K562 (cell line): ENCODE measurements around the gene PGRMC2. TPM values are rescaled to one million over a fixed set of nuclear protein-coding genes. Genes with fewer than 3 reads are reported as not detected.

Experiments
- ATAC-seq: fragments of 200-7000 bp; cut with Tn5 transposase; 3 replicates; pipeline ENCODE4 v1.9.1; 2020; ENCODE audit warnings: moderate library complexity
- BruUV-seq: library from RNA; stranded (reverse); fragments of 400-500 nt; replicated peaks from 2 replicates; lab custom pipeline; 2021; lab: Mats Ljungman, UMichigan
- CTCF ChIA-PET: fragments of 300-600 bp; formaldehyde crosslinking; extraction: SDS; loops from one replicate; lab custom pipeline; 2021; ENCODE audit warnings: low intra/inter-chr PET ratio; lab: Yijun Ruan, JAX
- POLR2A ChIA-PET: fragments of 300-600, 350-650 bp; sonication (Branson Sonifier 250); formaldehyde crosslinking; extraction: SDS; loops from one replicate; lab custom pipeline; 2021; ENCODE audit warnings: antibody characterized with exemption, inconsistent platforms; lab: Yijun Ruan, JAX
- DNase-seq, 4 experiments: peaks; one replicate each; pipeline versions ENCODE4 v3.0.0 to v3.0.0-alpha.2; 2011 to 2018; ENCODE audit warnings: low spot score in 3 of 4, mixed read lengths in 3 of 4; ENCODE audit errors: extremely low read depth in 1 of 4
- FAIRE-seq: peaks from 2 replicates; lab custom pipeline; 2011; peaks lifted over from hg19 to GRCh38; lab: Jason Lieb, UNC
- H2AFZ ChIP-seq: 2 replicates; pipeline ENCODE4 v1.6.0; 2011; ENCODE audit warnings: low read depth, low read length, control low read depth, inconsistent platforms
- H3K27ac ChIP-seq: fragments of 200-600 bp; 3 replicates; pipeline ENCODE4 v1.8.0; 2011; ENCODE audit warnings: low read depth, mild to moderate bottlenecking, control low read depth, inconsistent platforms, low read length, moderate library complexity, mixed read lengths; ENCODE audit errors: extremely low read depth
- H3K27me3 ChIP-seq, 2 experiments: fragments of 300-600 bp in 1 of 2; 2 replicates in 1 of 2; 3 replicates in 1 of 2; pipeline versions ENCODE4 v1.6.0 to v1.8.0; 2011; ENCODE audit warnings: inconsistent platforms in 2 of 2, low read length in 2 of 2, mild to moderate bottlenecking in 1 of 2, mixed read lengths in 1 of 2, moderate library complexity in 1 of 2; ENCODE audit not compliant: control insufficient read depth in 2 of 2, insufficient read depth in 2 of 2
- H3K36me3 ChIP-seq: fragments of 300-600 bp; 3 replicates; pipeline ENCODE4 v1.8.0; 2011; ENCODE audit warnings: mild to moderate bottlenecking, low read length, inconsistent platforms; ENCODE audit not compliant: control insufficient read depth, insufficient read depth
- H3K4me1 ChIP-seq, 2 experiments: fragments of 200-600 bp in 1 of 2; replicated peaks in 1 of 2; 2 replicates in 1 of 2; 3 replicates in 1 of 2; pipeline versions ENCODE4 v1.5.1 to v1.8.0; 2011; ENCODE audit warnings: inconsistent platforms in 2 of 2, low read length in 2 of 2, mild to moderate bottlenecking in 1 of 2, mixed read lengths in 1 of 2, moderate library complexity in 1 of 2; ENCODE audit not compliant: control insufficient read depth in 2 of 2, insufficient read depth in 2 of 2
- H3K4me2 ChIP-seq: 2 replicates; pipeline ENCODE4 v1.6.1; 2011; ENCODE audit warnings: low read length, control low read depth, inconsistent platforms, mixed read lengths; ENCODE audit not compliant: insufficient read depth
- H3K4me3 ChIP-seq: fragments of 200-600 bp; sonication (generic), shearing (Covaris generic); 2 replicates; pipeline ENCODE4 v1.5.1; 2016; ENCODE audit warnings: control low read depth, inconsistent platforms
- H3K79me2 ChIP-seq: fragments of 200-600 bp; 3 replicates; pipeline ENCODE4 v1.8.0; 2011; ENCODE audit warnings: low read length, inconsistent platforms; ENCODE audit not compliant: control insufficient read depth, insufficient read depth
- H3K9ac ChIP-seq, 2 experiments: 2 replicates each; pipeline versions ENCODE4 v1.6.0 to v1.6.1; 2011; ENCODE audit warnings: low read depth in 2 of 2, low read length in 2 of 2, control low read depth in 1 of 2, inconsistent platforms in 1 of 2, mild to moderate bottlenecking in 1 of 2, mixed read lengths in 1 of 2; ENCODE audit not compliant: insufficient read depth in 1 of 2
- H3K9me1 ChIP-seq: one replicate; pipeline ENCODE4 v1.6.0; 2011; ENCODE audit warnings: inconsistent platforms, mild to moderate bottlenecking, low read length, moderate library complexity; ENCODE audit not compliant: control insufficient read depth, insufficient read depth
- H3K9me3 ChIP-seq: replicated peaks from 2 replicates; pipeline ENCODE4 v1.5.1; 2011; ENCODE audit warnings: low read depth, low read length, inconsistent platforms; ENCODE audit not compliant: control insufficient read depth, insufficient read depth
- H4K20me1 ChIP-seq: replicated peaks from 2 replicates; pipeline ENCODE4 v1.6.1; 2011; ENCODE audit warnings: low read length, inconsistent platforms, mixed read lengths; ENCODE audit not compliant: control insufficient read depth, insufficient read depth
- BRD4 ChIP-seq: fragments of 200-600 bp; sonication (generic); IDR thresholded peaks from 2 replicates; pipeline ENCODE4 v1.6.1; 2017; ENCODE audit warnings: inconsistent platforms
- COPS2 ChIP-seq: fragments of 450-650 bp; conservative IDR thresholded peaks from 2 replicates; pipeline ENCODE4 v1.6.1; 2016; ENCODE audit warnings: mild to moderate bottlenecking, moderate library complexity
- JUN ChIP-seq, 2 experiments: sonication (generic) in 1 of 2; formaldehyde crosslinking in 1 of 2; IDR thresholded peaks; 2 replicates each; pipeline versions ENCODE4 v1.6.1 to v1.8.0; 2012 to 2022; ENCODE audit warnings: borderline replicate concordance in 2 of 2, mild to moderate bottlenecking in 2 of 2, improper control_type of control experiment in 1 of 2, low read depth in 1 of 2, low read length in 1 of 2, missing genetic modification reagents in 1 of 2
- SIN3B ChIP-seq: fragments of 450-650 bp; IDR thresholded peaks from 2 replicates; pipeline ENCODE4 v1.6.1; 2017; ENCODE audit warnings: low read depth, mild to moderate bottlenecking, moderate library complexity
- TEAD4 ChIP-seq, 2 experiments: sonication (generic) in 1 of 2; formaldehyde crosslinking in 1 of 2; IDR thresholded peaks; 2 replicates each; pipeline versions ENCODE4 v1.6.1 to v1.8.0; 2012 to 2022; ENCODE audit warnings: borderline replicate concordance in 1 of 2, inconsistent platforms in 1 of 2, low read length in 1 of 2, mild to moderate bottlenecking in 1 of 2, missing genetic modification reagents in 1 of 2
- ZNF551 ChIP-seq: fragments of 250-450 bp; sonication (Bioruptor Pico); IDR thresholded peaks from 2 replicates; pipeline ENCODE4 v1.5.0; 2021; ENCODE audit warnings: mild to moderate bottlenecking, moderate library complexity
- ZNF586 ChIP-seq: fragments of 450-650 bp; formaldehyde crosslinking; conservative IDR thresholded peaks from 2 replicates; pipeline ENCODE4 v1.4.0; 2020; ENCODE audit warnings: mild to moderate bottlenecking, moderate library complexity
- WGBS: fragments of 100-300 bp; shearing (Covaris generic); methylation state at CpG from one replicate; pipeline ENCODE4 v1.1.6; 2016; ENCODE audit warnings: low coverage, mixed read lengths; ENCODE audit not compliant: insufficient coverage; ENCODE audit errors: missing lambda C conversion rate; 5-methylcytosine and 5-hydroxymethylcytosine counted together
- in situ Hi-C: fragments of 300-500 bp; cut with MboI; formaldehyde crosslinking; loops from 4 replicates; pipeline ENCODE4 v1.15.0; 2018; ENCODE audit warnings: inconsistent platforms, mixed read lengths
- intact Hi-C: fragments of 100-400 bp; cut with micrococcal nuclease; formaldehyde crosslinking; loops from 2 replicates; pipeline ENCODE4 v1.14.2; 2022
- polyA plus RNA-seq, 8 experiments: library from polyadenylated mRNA; depleted of rRNA in 4 of 8; stranded (reverse) in 5 of 8; unstranded in 3 of 8; fragments of >200 nt; fragmentation: Nextera tagmentation in 2 of 8; fragmentation: Illumina TruSeq in 1 of 8; extraction: Ambion mirVana in 2 of 8; extraction: Trizol in 1 of 8; gene quantifications; 2 replicates each; pipeline versions ENCODE4 v1.2.1 to v1.2.3, GENCODE V29; 2011 to 2014; ENCODE audit warnings: inconsistent platforms in 1 of 8, missing spikeins in 1 of 8
- total RNA-seq, 7 experiments: library from RNA; depleted of rRNA in 6 of 7; stranded (reverse); fragments of >200 nt in 6 of 7; fragmentation: Illumina TruSeq in 2 of 7; extraction: Trizol in 2 of 7; gene quantifications; 2 replicates each; pipeline versions ENCODE4 v1.2.1 to v1.2.3, GENCODE V29; 2011 to 2021; ENCODE audit warnings: low replicate concordance in 1 of 7
- TF ChIP-seq, protein P1 (sequence below): sonication (generic); formaldehyde crosslinking; IDR thresholded peaks from 2 replicates; pipeline ENCODE4 v1.8.0; 2023; ENCODE audit warnings: mild to moderate bottlenecking, missing genetic modification reagents
- TF ChIP-seq, protein P2 (sequence below): fragments of 250-450 bp; sonication (Bioruptor Pico); IDR thresholded peaks from 2 replicates; pipeline ENCODE4 v1.4.0; 2020
- TF ChIP-seq, protein P3 (sequence below): fragments of 250-450 bp; sonication (Bioruptor Pico); IDR thresholded peaks from 2 replicates; pipeline ENCODE4 v1.9.0; 2021; ENCODE audit warnings: mild to moderate bottlenecking

PGRMC2 gene
- total and polyA plus RNA-seq, 9 of the 15 experiments (the other 6 are each of a cell fraction or from before 2014, with no cell fraction given): 12.4 to 81.3 (median 22.7) TPM

DNA sequence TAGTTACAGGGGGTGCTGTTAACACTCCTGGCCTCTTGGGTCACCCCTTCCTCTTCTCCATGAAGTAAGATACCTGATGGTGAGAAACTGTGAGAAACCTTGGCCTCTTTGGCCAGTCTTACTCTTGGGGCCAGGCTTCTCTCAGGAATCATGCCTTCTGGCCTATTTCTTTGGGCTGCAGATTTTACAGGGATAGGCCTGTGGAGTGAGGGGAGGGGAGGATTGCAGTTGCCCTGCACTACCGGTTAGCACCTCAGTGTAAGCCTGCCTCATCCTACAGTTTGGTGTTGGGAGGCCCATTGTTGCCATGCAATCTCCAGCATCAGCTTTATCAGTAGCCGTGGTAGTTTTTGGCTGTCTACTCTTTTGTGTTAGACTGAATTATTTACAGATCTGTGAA lies 7.6 kb upstream of the PGRMC2 start:
- in situ Hi-C loops: no loop called here
- POLR2A ChIA-PET: interaction anchor here (0.7 kb wide), 2 partner anchors 11 to 12 kb away, joined by 3 read pairs; no protein-coding TSS in a partner anchor

DNA sequence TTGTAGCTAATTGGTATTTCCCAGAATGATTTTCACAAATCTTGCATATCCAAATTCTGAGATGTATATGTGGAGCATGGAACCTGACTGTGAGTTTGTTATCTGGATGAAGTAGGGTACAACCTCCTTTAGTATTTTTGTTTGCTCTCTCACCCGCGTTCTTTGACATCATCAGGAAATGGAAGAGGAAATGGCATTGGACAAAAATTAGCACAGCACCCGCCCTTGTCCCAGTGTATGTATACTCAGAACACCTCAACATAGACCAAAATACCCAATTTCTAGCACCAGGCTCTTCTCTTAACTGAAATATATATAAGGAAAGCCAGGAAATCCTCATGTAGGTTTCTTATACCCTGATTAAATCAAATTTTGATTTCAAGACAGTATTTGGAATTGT lies 6.9 kb upstream of the PGRMC2 start:
- H3K9ac ChIP-seq: no peak overlapping the region
- no TSS peak for BruUV-seq
- no peaks in the 10 kb centered on the region for H3K9me1 ChIP-seq
- no peak overlapping the region for H2AFZ ChIP-seq
- WGBS: 65% methylated on average over 3 of the region's 3 CpGs
- ChIA-PET CTCF (no interaction called here), POLR2A (no interaction called here)
- H3K4me1 ChIP-seq: peaks cover 0 to 28% of the 10 kb centered on the region in 2 experiments; a peak in 4 of 5 replicates
- H3K4me3 ChIP-seq: no peak overlapping the region
- H3K9me3 ChIP-seq: no peaks in the 10 kb centered on the region
- in situ Hi-C loops: no loop called here
- intact Hi-C loops: no loop called here
- no peak overlapping the region for H3K27ac ChIP-seq
- TF ChIP-seq, protein P1, sequence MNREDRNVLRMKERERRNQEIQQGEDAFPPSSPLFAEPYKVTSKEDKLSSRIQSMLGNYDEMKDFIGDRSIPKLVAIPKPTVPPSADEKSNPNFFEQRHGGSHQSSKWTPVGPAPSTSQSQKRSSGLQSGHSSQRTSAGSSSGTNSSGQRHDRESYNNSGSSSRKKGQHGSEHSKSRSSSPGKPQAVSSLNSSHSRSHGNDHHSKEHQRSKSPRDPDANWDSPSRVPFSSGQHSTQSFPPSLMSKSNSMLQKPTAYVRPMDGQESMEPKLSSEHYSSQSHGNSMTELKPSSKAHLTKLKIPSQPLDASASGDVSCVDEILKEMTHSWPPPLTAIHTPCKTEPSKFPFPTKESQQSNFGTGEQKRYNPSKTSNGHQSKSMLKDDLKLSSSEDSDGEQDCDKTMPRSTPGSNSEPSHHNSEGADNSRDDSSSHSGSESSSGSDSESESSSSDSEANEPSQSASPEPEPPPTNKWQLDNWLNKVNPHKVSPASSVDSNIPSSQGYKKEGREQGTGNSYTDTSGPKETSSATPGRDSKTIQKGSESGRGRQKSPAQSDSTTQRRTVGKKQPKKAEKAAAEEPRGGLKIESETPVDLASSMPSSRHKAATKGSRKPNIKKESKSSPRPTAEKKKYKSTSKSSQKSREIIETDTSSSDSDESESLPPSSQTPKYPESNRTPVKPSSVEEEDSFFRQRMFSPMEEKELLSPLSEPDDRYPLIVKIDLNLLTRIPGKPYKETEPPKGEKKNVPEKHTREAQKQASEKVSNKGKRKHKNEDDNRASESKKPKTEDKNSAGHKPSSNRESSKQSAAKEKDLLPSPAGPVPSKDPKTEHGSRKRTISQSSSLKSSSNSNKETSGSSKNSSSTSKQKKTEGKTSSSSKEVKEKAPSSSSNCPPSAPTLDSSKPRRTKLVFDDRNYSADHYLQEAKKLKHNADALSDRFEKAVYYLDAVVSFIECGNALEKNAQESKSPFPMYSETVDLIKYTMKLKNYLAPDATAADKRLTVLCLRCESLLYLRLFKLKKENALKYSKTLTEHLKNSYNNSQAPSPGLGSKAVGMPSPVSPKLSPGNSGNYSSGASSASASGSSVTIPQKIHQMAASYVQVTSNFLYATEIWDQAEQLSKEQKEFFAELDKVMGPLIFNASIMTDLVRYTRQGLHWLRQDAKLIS: no peak
- TF ChIP-seq ZNF551 (CRISPR knock-in tag): no peak
- TF ChIP-seq BRD4: no peak
- TF ChIP-seq, protein P2, sequence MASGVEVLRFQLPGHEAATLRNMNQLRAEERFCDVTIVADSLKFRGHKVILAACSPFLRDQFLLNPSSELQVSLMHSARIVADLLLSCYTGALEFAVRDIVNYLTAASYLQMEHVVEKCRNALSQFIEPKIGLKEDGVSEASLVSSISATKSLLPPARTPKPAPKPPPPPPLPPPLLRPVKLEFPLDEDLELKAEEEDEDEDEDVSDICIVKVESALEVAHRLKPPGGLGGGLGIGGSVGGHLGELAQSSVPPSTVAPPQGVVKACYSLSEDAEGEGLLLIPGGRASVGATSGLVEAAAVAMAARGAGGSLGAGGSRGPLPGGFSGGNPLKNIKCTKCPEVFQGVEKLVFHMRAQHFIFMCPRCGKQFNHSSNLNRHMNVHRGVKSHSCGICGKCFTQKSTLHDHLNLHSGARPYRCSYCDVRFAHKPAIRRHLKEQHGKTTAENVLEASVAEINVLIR (CRISPR knock-in tag): no peak
- no peak for TF ChIP-seq ZNF586 (CRISPR knock-in tag)
- TF ChIP-seq, protein P3, sequence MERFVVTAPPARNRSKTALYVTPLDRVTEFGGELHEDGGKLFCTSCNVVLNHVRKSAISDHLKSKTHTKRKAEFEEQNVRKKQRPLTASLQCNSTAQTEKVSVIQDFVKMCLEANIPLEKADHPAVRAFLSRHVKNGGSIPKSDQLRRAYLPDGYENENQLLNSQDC (CRISPR knock-in tag): no peak
- no peak for TF ChIP-seq TEAD4 (IDR thresholded peaks at IDR 0.05; ENCODE audit: low read length)
- no peak for TF ChIP-seq TEAD4 (CRISPR knock-in tag; IDR thresholded peaks at IDR 0.05; ENCODE audit: borderline replicate concordance)
- no peak for TF ChIP-seq COPS2
- peaks cover 13% of the 10 kb centered on the region; the same call in 2 of the 3 replicates for H3K79me2 ChIP-seq
- no peaks in the 10 kb centered on the region for H4K20me1 ChIP-seq
- H3K4me2 ChIP-seq: no peak overlapping the region
- ATAC-seq (no peak), DNase-seq (no peak), FAIRE-seq (no peak)
- no peaks in the 10 kb centered on the region; the same call in 2 of the 3 replicates for H3K36me3 ChIP-seq
- H3K27me3 ChIP-seq: no peaks in the 10 kb centered on the region

More for the DNA sequence above, 7.6 kb upstream of the PGRMC2 start:
- no peak for DNase-seq
- no peak overlapping the region for H3K4me3 ChIP-seq
- H3K27ac ChIP-seq: no peak overlapping the region
- ATAC-seq: peak; percentile 45
- no peak for FAIRE-seq
- no peaks in the 10 kb centered on the region for H3K9me3 ChIP-seq
- no peaks in the 10 kb centered on the region; the same call in 2 of the 3 replicates for H3K36me3 ChIP-seq
- TF ChIP-seq JUN (IDR thresholded peaks at IDR 0.05; ENCODE audit: borderline replicate concordance, low read depth, low read length) (no peak), JUN (CRISPR knock-in tag; IDR thresholded peaks at IDR 0.05; ENCODE audit: borderline replicate concordance) (no peak), SIN3B (no peak)
- TF ChIP-seq, all 486 proteins: peak for 0
- no peak overlapping the region for H3K9ac ChIP-seq
- BruUV-seq: no TSS peak
- H2AFZ ChIP-seq: peak overlapping the region; percentile 44; the same call in 1 of the 2 replicates
- CTCF ChIA-PET: no interaction called here
- H4K20me1 ChIP-seq: no peaks in the 10 kb centered on the region
- no peak overlapping the region for H3K4me2 ChIP-seq
- H3K4me1 ChIP-seq: peaks cover 0 to 20% of the 10 kb centered on the region in 2 experiments; a peak in 3 of 5 replicates
- 31% methylated on average over 2 of the region's 2 CpGs for WGBS
- peaks cover 5% of the 10 kb centered on the region; the same call in 2 of the 3 replicates for H3K79me2 ChIP-seq
- no peaks in the 10 kb centered on the region for H3K9me1 ChIP-seq
- intact Hi-C loops: no loop called here
- H3K27me3 ChIP-seq: no peaks in the 10 kb centered on the region
